Small intestine (tissue), 7 donors: ENCODE data around the gene PORCN. TPM values are rescaled to one million over a fixed set of nuclear protein-coding genes. Genes with fewer than 3 reads are reported as not detected.

Experiments
- DNase-seq, 2 donors: peaks; one replicate each; pipeline versions ENCODE4 v3.0.0 to v3.0.0-alpha.2; 2013
- FAIRE-seq: peaks from 2 replicates; lab custom pipeline; 2012; peaks lifted over from hg19 to GRCh38; lab: Jason Lieb, UNC
- H3K27ac ChIP-seq, 3 donors: one replicate each; pipeline ENCODE4 v1.5.1; 2013; ENCODE audit warnings: low read length in 2 of 3, mild to moderate bottlenecking in 2 of 3, control low read depth in 1 of 3, inconsistent platforms in 1 of 3, low read depth in 1 of 3, moderate library complexity in 1 of 3
- H3K27me3 ChIP-seq, 3 donors: one replicate each; pipeline ENCODE4 v1.6.1; 2013; ENCODE audit warnings: low read length in 3 of 3, inconsistent platforms in 1 of 3; ENCODE audit not compliant: control insufficient read depth in 3 of 3, insufficient read depth in 3 of 3
- H3K36me3 ChIP-seq, 3 donors: one replicate each; pipeline ENCODE4 v1.6.1; 2013; ENCODE audit warnings: low read length in 3 of 3, inconsistent platforms in 1 of 3, low read depth in 1 of 3, mild to moderate bottlenecking in 1 of 3, moderate library complexity in 1 of 3; ENCODE audit not compliant: control insufficient read depth in 3 of 3, insufficient read depth in 2 of 3
- H3K4me1 ChIP-seq, 3 donors: one replicate each; pipeline ENCODE4 v1.6.1; 2013; ENCODE audit warnings: low read length in 2 of 3, inconsistent platforms in 1 of 3, low read depth in 1 of 3, mild to moderate bottlenecking in 1 of 3, moderate library complexity in 1 of 3; ENCODE audit not compliant: control insufficient read depth in 3 of 3, insufficient read depth in 2 of 3
- H3K4me3 ChIP-seq, 3 donors: one replicate each; pipeline ENCODE4 v1.5.1; 2013; ENCODE audit warnings: low read length in 3 of 3, control low read depth in 1 of 3, inconsistent platforms in 1 of 3, low read depth in 1 of 3, mild to moderate bottlenecking in 1 of 3, moderate library complexity in 1 of 3
- H3K9me3 ChIP-seq, 2 donors: one replicate each; pipeline ENCODE4 v1.6.1; 2013; ENCODE audit warnings: low read depth in 1 of 2, low read length in 1 of 2; ENCODE audit not compliant: control insufficient read depth in 2 of 2, insufficient read depth in 1 of 2
- WGBS, 3 donors: extraction: QIAGEN DNeasy Blood & Tissue Kit; methylation state at CpG; one replicate each; pipeline ENCODE4 v1.1.7; 2013; 5-methylcytosine and 5-hydroxymethylcytosine counted together
- polyA plus RNA-seq, 4 donors: library from polyadenylated mRNA; stranded (reverse) in 3 of 4; unstranded in 1 of 4; fragments of 200-250 nt in 3 of 4; fragments of 120-200 nt in 1 of 4; gene quantifications; one replicate each; pipeline versions ENCODE4 v1.2.1 to v1.2.3, GENCODE V29; 2013
- donor health status: healthy with polysubstance abuse.
- donor health status: control.
- donor health status: control.
- donor health status: Bipolar disorder and iron deficiency.
- donor health status: healthy.

PORCN gene
- polyA plus RNA-seq, 4 donors = 2.0 to 6.4 (median 2.5) TPM

- Histone ChIP-seq H3K27me3 (no peaks in the 10 kb centered on the region), H3K4me3 (no peak overlapping the region), H3K27ac (no peak overlapping the region), H3K36me3 (peaks cover 0 to 25% (median 2%) of the 10 kb centered on the region in 3 donors), H3K4me1 (no peaks in the 10 kb centered on the region), H3K9me3 (no peaks in the 10 kb centered on the region)
- no peak for FAIRE-seq
- 77 to 94% (median 82%) methylated on average over 3 of the region's 3 CpGs for WGBS, 3 donors
- no peak for DNase-seq
These were observed 28.6 kb upstream of the PORCN start for GRCh38 chrX:48480142-48480541.

- Histone ChIP-seq H3K27ac (no peak overlapping the region), H3K4me1 (no peaks in the 10 kb centered on the region), H3K4me3 (no peak overlapping the region), H3K27me3 (no peaks in the 10 kb centered on the region), H3K36me3 (peaks cover 0 to 25% (median 2%) of the 10 kb centered on the region in 3 donors), H3K9me3 (no peaks in the 10 kb centered on the region)
- 83 to 94% (median 90%) methylated on average over 3 of the region's 3 CpGs for WGBS, 3 donors
- FAIRE-seq (no peak), DNase-seq (no peak)
These were observed 28.2 kb upstream of the PORCN start for GRCh38 chrX:48480583-48480982.

- DNase-seq (no peak), FAIRE-seq (no peak)
- Histone ChIP-seq H3K4me1 (no peaks in the 10 kb centered on the region), H3K27me3 (no peaks in the 10 kb centered on the region), H3K9me3 (no peaks in the 10 kb centered on the region), H3K27ac (no peak overlapping the region), H3K4me3 (no peak overlapping the region), H3K36me3 (peaks cover 0 to 27% (median 2%) of the 10 kb centered on the region in 3 donors)
- WGBS, 3 donors = 78 to 88% (median 84%) methylated on average over 5 to 7 of the region's 7 CpGs
These were observed 26.3 kb upstream of the PORCN start for GRCh38 chrX:48482526-48482925.

GRCh38 chrX:48487362-48487798 is 21.4 kb upstream of the PORCN start:
- Histone ChIP-seq H3K9me3 (no peaks in the 10 kb centered on the region), H3K27me3 (no peaks in the 10 kb centered on the region), H3K27ac (no peak overlapping the region), H3K36me3 (peaks cover 0 to 9% (median 0%) of the 10 kb centered on the region in 3 donors), H3K4me1 (no peaks in the 10 kb centered on the region), H3K4me3 (no peak overlapping the region)
- 71 to 79% (median 77%) methylated on average over 10 of the region's 10 CpGs for WGBS, 3 donors
- FAIRE-seq (no peak), DNase-seq (no peak)

GRCh38 chrX:48488034-48488433 is 20.8 kb upstream of the PORCN start:
- FAIRE-seq = no peak
- DNase-seq = no peak
- no peaks in the 10 kb centered on the region for H3K9me3 ChIP-seq
- no peaks in the 10 kb centered on the region for H3K4me1 ChIP-seq
- H3K4me3 ChIP-seq = no peak overlapping the region
- H3K27ac ChIP-seq = no peak overlapping the region
- no peaks in the 10 kb centered on the region for H3K27me3 ChIP-seq
- WGBS, 3 donors = 82 to 93% (median 91%) methylated on average over 3 of the region's 3 CpGs
- H3K36me3 ChIP-seq = peaks cover 0 to 6% (median 0%) of the 10 kb centered on the region in 3 donors

GRCh38 chrX:48489296-48489695 is 19.5 kb upstream of the PORCN start:
- H3K36me3 ChIP-seq = peaks cover 0 to 2% (median 0%) of the 10 kb centered on the region in 3 donors
- FAIRE-seq = no peak
- H3K9me3 ChIP-seq = no peaks in the 10 kb centered on the region
- DNase-seq = no peak
- no peak overlapping the region for H3K4me3 ChIP-seq
- H3K27me3 ChIP-seq = no peaks in the 10 kb centered on the region
- H3K4me1 ChIP-seq = no peaks in the 10 kb centered on the region
- 84 to 88% (median 87%) methylated on average over 6 to 9 of the region's 9 CpGs for WGBS, 3 donors
- H3K27ac ChIP-seq = no peak overlapping the region

- no peak for DNase-seq
- no peaks in the 10 kb centered on the region for H3K27me3 ChIP-seq
- no peak overlapping the region for H3K4me3 ChIP-seq
- no peaks in the 10 kb centered on the region for H3K9me3 ChIP-seq
- no peak overlapping the region for H3K27ac ChIP-seq
- no peak for FAIRE-seq
- 40 to 73% (median 64%) methylated on average over 2 of the region's 2 CpGs for WGBS, 3 donors
- peaks cover 0 to 2% (median 0%) of the 10 kb centered on the region in 3 donors for H3K36me3 ChIP-seq
- no peaks in the 10 kb centered on the region for H3K4me1 ChIP-seq
These were observed 18.9 kb upstream of the PORCN start for GRCh38 chrX:48489892-48490291.

- Histone ChIP-seq H3K27ac (no peak overlapping the region), H3K27me3 (no peaks in the 10 kb centered on the region)
These were observed 18.1 kb upstream of the PORCN start for GRCh38 chrX:48490661-48491060.

GRCh38 chrX:48491809-48492208 is 17.0 kb upstream of the PORCN start:
- 86 to 96% (median 95%) methylated on average over 9 of the region's 9 CpGs for WGBS, 3 donors
- no peak for DNase-seq
- H3K36me3 ChIP-seq = peaks cover 0 to 2% (median 0%) of the 10 kb centered on the region in 3 donors
- H3K27me3 ChIP-seq = no peaks in the 10 kb centered on the region
- no peaks in the 10 kb centered on the region for H3K9me3 ChIP-seq
- FAIRE-seq = no peak
- no peak overlapping the region for H3K4me3 ChIP-seq
- H3K4me1 ChIP-seq = no peaks in the 10 kb centered on the region
- H3K27ac ChIP-seq = no peak overlapping the region

More at GRCh38 chrX:48490661-48491060, 18.1 kb upstream of the PORCN start:
- no peaks in the 10 kb centered on the region for H3K4me1 ChIP-seq
- DNase-seq (no peak), FAIRE-seq (no peak)
- 79 to 82% (median 81%) methylated on average over 8 of the region's 8 CpGs for WGBS, 3 donors
- peaks cover 0 to 2% (median 0%) of the 10 kb centered on the region in 3 donors for H3K36me3 ChIP-seq
- no peak overlapping the region for H3K4me3 ChIP-seq
- no peaks in the 10 kb centered on the region for H3K9me3 ChIP-seq
